PC-9 (cell line): ENCODE measurements around the gene FBXL15. TPM values are rescaled to one million over a fixed set of nuclear protein-coding genes. Genes with fewer than 3 reads are reported as not detected.

Source experiments
- BruUV-seq: library from RNA; stranded (reverse); fragments of 400-500 nt; replicated peaks from 2 replicates; lab custom pipeline; 2021; lab: Mats Ljungman, UMichigan
- CTCF ChIA-PET: fragments of 300-600 bp; sonication (Branson Sonifier 250); formaldehyde crosslinking; loops from one replicate; lab custom pipeline; 2022; ENCODE audit warnings: antibody characterized with exemption; lab: Charles Lee
- POLR2A ChIA-PET: fragments of 300-600 bp; sonication (Branson Sonifier 250); formaldehyde crosslinking; loops from one replicate; lab custom pipeline; 2022; ENCODE audit warnings: antibody characterized with exemption; ENCODE audit not compliant: unreplicated experiment; lab: Charles Lee
- DNase-seq, 2 experiments: peaks; one replicate each; pipeline versions ENCODE4 v3.0.0 to v3.0.0-alpha.2; 2015 to 2022; ENCODE audit warnings: mixed read lengths in 1 of 2
- H2AFZ ChIP-seq: fragments of 200-600 bp; sonication (generic); 2 replicates; pipeline ENCODE4 v1.8.1; 2017; ENCODE audit warnings: antibody characterized with exemption
- H3F3A ChIP-seq: fragments of 200-600 bp; sonication (generic); 2 replicates; pipeline ENCODE4 v1.8.1; 2017; ENCODE audit warnings: antibody characterized with exemption, mild to moderate bottlenecking, low read depth; ENCODE audit not compliant: insufficient read depth
- H3K27ac ChIP-seq: fragments of 200-600 bp; sonication (generic); 2 replicates; pipeline ENCODE4 v1.6.1; 2016; ENCODE audit warnings: mixed run types
- H3K27me3 ChIP-seq: fragments of 200-600 bp; sonication (generic); 2 replicates; pipeline ENCODE4 v1.6.1; 2016; ENCODE audit warnings: low read depth, mixed run types; ENCODE audit not compliant: insufficient read depth
- H3K36me3 ChIP-seq: fragments of 200-600 bp; sonication (generic); 2 replicates; pipeline ENCODE4 v1.6.1; 2016; ENCODE audit warnings: low read depth, mixed run types
- H3K4me1 ChIP-seq: fragments of 200-600 bp; sonication (generic); replicated peaks from 2 replicates; pipeline ENCODE4 v1.6.1; 2016; ENCODE audit warnings: mixed run types; ENCODE audit not compliant: insufficient read depth
- H3K4me2 ChIP-seq: fragments of 200-600 bp; sonication (generic); 2 replicates; pipeline ENCODE4 v1.6.1; 2017; ENCODE audit warnings: mixed run types
- H3K4me3 ChIP-seq: fragments of 200-600 bp; sonication (generic); 2 replicates; pipeline ENCODE4 v1.6.1; 2016; ENCODE audit warnings: mixed run types
- H3K79me2 ChIP-seq: fragments of 200-600 bp; sonication (generic); 2 replicates; pipeline ENCODE4 v1.6.1; 2017; ENCODE audit warnings: low read depth, mixed run types
- H3K9me2 ChIP-seq: fragments of 200-600 bp; sonication (generic); 2 replicates; pipeline ENCODE4 v1.8.1; 2017; ENCODE audit warnings: mild to moderate bottlenecking; ENCODE audit not compliant: insufficient read depth
- H3K9me3 ChIP-seq: fragments of 200-600 bp; sonication (generic); 2 replicates; pipeline ENCODE4 v1.8.1; 2016; ENCODE audit warnings: low read depth; ENCODE audit not compliant: insufficient read depth
- H4K20me1 ChIP-seq: fragments of 200-600 bp; sonication (generic); 2 replicates; pipeline ENCODE4 v1.8.1; 2017; ENCODE audit not compliant: insufficient read depth
- EZH2 ChIP-seq: fragments of 200-600 bp; sonication (generic); IDR thresholded peaks from 2 replicates; pipeline ENCODE4 v1.8.0; 2017; ENCODE audit warnings: antibody characterized with exemption, low read depth
- intact Hi-C: fragments of 100-400 bp; cut with micrococcal nuclease; formaldehyde crosslinking; loops from one replicate; pipeline ENCODE4 v1.10.0; 2022; ENCODE audit not compliant: unreplicated experiment
- total RNA-seq: library from RNA; stranded (reverse); gene quantifications from 2 replicates; pipeline ENCODE4 v1.2.3, GENCODE V29; 2021
- TF ChIP-seq, protein P1 (sequence below): fragments of 200-600 bp; sonication (generic); conservative IDR thresholded peaks from 2 replicates; pipeline ENCODE4 v1.6.1; 2017; ENCODE audit warnings: mixed run types, antibody characterized with exemption, mild to moderate bottlenecking, moderate library complexity

Gene FBXL15
- total RNA-seq, 1 experiment from 2014 or later = 6.2 TPM

DNA sequence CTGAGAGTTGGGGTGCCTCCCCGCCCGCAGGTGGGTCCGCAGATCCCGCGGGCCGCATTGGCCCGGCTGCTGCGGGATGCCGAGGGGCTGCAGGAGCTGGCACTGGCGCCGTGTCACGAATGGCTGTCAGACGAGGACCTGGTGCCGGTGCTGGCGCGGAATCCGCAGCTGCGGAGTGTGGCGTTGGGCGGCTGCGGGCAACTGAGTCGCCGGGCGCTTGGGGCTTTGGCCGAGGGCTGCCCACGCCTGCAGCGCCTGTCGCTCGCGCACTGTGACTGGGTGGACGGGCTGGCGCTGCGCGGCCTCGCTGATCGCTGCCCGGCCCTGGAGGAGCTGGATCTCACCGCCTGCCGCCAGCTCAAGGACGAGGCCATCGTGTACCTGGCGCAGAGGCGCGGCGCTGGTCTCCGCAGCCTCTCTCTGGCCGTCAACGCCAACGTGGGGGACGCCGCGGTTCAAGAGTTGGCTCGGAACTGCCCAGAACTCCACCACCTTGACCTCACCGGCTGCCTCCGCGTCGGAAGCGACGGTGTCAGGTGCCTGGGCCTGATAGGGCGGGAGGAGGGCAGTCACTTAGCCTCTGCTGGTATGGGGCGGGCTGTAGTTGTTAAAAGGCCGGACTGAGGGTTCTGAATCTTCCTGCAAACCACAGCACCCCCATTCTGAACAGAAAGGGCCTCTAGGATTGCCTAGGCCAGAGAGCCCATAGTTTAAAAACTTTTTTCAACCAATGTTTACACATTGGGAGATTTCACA is 1.3 kb downstream of the FBXL15 start:
- H3K4me3 ChIP-seq = peak overlapping the region; percentile 94
- TF ChIP-seq EZH2 = no peak
- TF ChIP-seq, protein P1, sequence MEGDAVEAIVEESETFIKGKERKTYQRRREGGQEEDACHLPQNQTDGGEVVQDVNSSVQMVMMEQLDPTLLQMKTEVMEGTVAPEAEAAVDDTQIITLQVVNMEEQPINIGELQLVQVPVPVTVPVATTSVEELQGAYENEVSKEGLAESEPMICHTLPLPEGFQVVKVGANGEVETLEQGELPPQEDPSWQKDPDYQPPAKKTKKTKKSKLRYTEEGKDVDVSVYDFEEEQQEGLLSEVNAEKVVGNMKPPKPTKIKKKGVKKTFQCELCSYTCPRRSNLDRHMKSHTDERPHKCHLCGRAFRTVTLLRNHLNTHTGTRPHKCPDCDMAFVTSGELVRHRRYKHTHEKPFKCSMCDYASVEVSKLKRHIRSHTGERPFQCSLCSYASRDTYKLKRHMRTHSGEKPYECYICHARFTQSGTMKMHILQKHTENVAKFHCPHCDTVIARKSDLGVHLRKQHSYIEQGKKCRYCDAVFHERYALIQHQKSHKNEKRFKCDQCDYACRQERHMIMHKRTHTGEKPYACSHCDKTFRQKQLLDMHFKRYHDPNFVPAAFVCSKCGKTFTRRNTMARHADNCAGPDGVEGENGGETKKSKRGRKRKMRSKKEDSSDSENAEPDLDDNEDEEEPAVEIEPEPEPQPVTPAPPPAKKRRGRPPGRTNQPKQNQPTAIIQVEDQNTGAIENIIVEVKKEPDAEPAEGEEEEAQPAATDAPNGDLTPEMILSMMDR = no peak
- peak overlapping the region; percentile 94 for H2AFZ ChIP-seq
- DNase-seq = peak in 1 of 2 experiments; percentile 41
- H3K4me2 ChIP-seq = peak overlapping the region; percentile 97
- intact Hi-C loops = loop anchor here (1.0 to 5.0 kb wide), 6 partner anchors 19 to 289 kb away; partner anchors contain the start of gene PPRC1
- H3K79me2 ChIP-seq = no peaks in the 10 kb centered on the region
- BruUV-seq = no TSS peak
- H3K4me1 ChIP-seq = peaks cover 5% of the 10 kb centered on the region; the same call in 1 of the 2 replicates
- H3F3A ChIP-seq = no peaks in the 10 kb centered on the region; the same call in 1 of the 2 replicates
- 0 out of 2 replicates have a peak overlapping the region, but pooled peaks have one; percentile 57 for H3K27ac ChIP-seq
- H3K27me3 ChIP-seq = no peaks in the 10 kb centered on the region
- H3K9me2 ChIP-seq = no peaks in the 10 kb centered on the region
- no peaks in the 10 kb centered on the region for H4K20me1 ChIP-seq
- POLR2A ChIA-PET = interaction anchor here (0.6 kb wide), 1 partner anchor 120 kb away, joined by 7 read pairs; no protein-coding TSS in a partner anchor
- no peaks in the 10 kb centered on the region for H3K9me3 ChIP-seq
- CTCF ChIA-PET = interaction anchor here (1.2 to 1.7 kb wide), 2 partner anchors 10 to 191 kb away, joined by 3 to 5 read pairs; no protein-coding TSS in a partner anchor
- H3K36me3 ChIP-seq = no peaks in the 10 kb centered on the region

DNA sequence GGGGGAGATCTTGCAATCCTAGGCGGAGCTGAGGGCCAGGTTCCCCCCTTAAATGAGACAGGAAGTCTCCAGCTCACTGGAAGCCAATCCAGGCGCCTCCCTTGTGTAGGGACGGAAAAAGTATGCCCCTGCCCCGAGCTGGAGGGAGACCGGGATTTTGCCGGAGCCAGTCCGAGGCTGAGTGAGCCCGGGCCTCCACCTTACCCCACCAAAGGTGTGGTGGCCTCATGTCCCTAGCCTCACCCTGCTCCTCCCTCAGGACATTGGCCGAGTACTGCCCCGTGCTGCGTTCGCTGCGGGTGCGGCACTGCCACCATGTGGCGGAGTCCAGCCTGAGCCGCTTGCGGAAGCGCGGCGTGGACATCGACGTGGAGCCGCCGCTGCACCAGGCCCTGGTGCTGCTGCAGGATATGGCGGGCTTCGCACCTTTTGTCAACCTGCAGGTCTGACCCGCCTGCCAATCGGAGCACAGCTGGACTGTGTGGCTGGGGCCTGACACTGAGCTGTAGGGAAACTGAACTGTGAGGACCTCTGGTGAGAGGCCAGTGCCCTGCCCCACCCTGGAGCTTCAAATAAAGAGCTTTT is 2.0 kb downstream of the FBXL15 start:
- peak; percentile 65 to 79 for DNase-seq
- intact Hi-C loops = loop anchor here (1.0 to 5.0 kb wide), 5 partner anchors 28 to 290 kb away; partner anchors contain the start of gene PPRC1
- Histone ChIP-seq H3K4me1 (peaks cover 5% of the 10 kb centered on the region; the same call in 1 of the 2 replicates), H3K27me3 (no peaks in the 10 kb centered on the region), H3K4me3 (peak overlapping the region; percentile 94), H2AFZ (peak overlapping the region; percentile 74), H3F3A (no peaks in the 10 kb centered on the region; the same call in 1 of the 2 replicates), H3K27ac (0 out of 2 replicates have a peak overlapping the region, but pooled peaks have one; percentile 19), H3K4me2 (peak overlapping the region; percentile 97), H3K9me3 (no peaks in the 10 kb centered on the region), H3K9me2 (no peaks in the 10 kb centered on the region), H4K20me1 (no peaks in the 10 kb centered on the region), H3K36me3 (no peaks in the 10 kb centered on the region), H3K79me2 (no peaks in the 10 kb centered on the region)
- TF ChIP-seq, protein P1 = peak; percentile 67
- TF ChIP-seq EZH2 = no peak
- BruUV-seq = TSS peak; percentile 24
- ChIA-PET POLR2A (interaction anchor here (0.7 kb wide), 1 partner anchor 123 kb away, joined by 16 read pairs; no protein-coding TSS in a partner anchor), CTCF (interaction anchor here (0.6 to 1.7 kb wide), 5 partner anchors 9 to 300 kb away, joined by 3 to 14 read pairs (median 5); no protein-coding TSS in a partner anchor)

DNA sequence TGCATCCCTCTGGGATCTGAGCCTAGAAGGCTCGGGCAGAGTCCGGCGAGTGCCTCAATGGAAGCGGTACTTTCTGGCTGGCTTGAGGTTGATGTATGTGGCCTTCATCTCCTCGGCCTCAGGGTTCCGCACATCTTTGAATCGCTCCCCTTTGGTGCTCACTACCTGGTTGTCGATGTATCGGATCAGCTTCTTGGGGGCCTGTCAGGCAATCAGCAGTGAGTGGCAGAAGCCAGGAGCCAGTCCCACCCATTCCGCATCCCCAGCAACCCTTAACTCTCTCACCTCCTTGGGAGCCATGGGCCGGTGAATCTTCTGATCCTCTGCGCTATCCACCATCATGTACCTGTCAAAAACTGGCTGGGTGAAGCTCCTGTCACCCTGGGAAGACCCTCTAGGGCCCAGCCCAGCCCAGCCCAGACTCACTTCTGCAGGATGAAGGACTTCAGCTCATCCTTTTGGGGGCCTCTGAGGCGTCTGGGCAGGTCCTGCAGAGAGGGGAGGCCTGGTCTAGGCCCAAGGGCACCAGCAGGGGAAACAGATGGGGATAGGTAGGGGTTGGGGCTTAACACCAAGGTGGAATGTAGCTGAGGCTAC is 2.8 kb downstream of the FBXL15 start:
- no TSS peak for BruUV-seq
- H3K9me2 ChIP-seq = no peaks in the 10 kb centered on the region
- peaks cover 5% of the 10 kb centered on the region; the same call in 1 of the 2 replicates for H3K4me1 ChIP-seq
- TF ChIP-seq EZH2 = no peak
- TF ChIP-seq, protein P1 = no peak
- no peaks in the 10 kb centered on the region for H3K27me3 ChIP-seq
- H3K4me3 ChIP-seq = no peak overlapping the region
- DNase-seq = no peak
- H3F3A ChIP-seq = no peaks in the 10 kb centered on the region; the same call in 1 of the 2 replicates
- no peaks in the 10 kb centered on the region for H3K9me3 ChIP-seq
- peak overlapping the region; percentile 97 for H3K4me2 ChIP-seq
- ChIA-PET POLR2A (interaction anchor here (0.7 kb wide), 1 partner anchor 122 kb away, joined by 16 read pairs; no protein-coding TSS in a partner anchor), CTCF (interaction anchor here (0.6 to 1.7 kb wide), 4 partner anchors 30 to 301 kb away, joined by 4 to 14 read pairs (median 6); no protein-coding TSS in a partner anchor)
- H3K79me2 ChIP-seq = no peaks in the 10 kb centered on the region
- intact Hi-C loops = loop anchor here (2.0 to 5.0 kb wide), 4 partner anchors 39 to 291 kb away; partner anchors contain the start of gene PPRC1
- no peaks in the 10 kb centered on the region for H4K20me1 ChIP-seq
- H2AFZ ChIP-seq = no peak overlapping the region
- no peak overlapping the region for H3K27ac ChIP-seq
- H3K36me3 ChIP-seq = no peaks in the 10 kb centered on the region
